SKM-1 treated with dmso at 0.1 percent for 144 hours (cell line): ENCODE data around the gene ADAM15.

Source experiments
- DNase-seq: peaks from one replicate; lab custom pipeline; 2025; ENCODE audit not compliant: unreplicated experiment; lab: John Stamatoyannopoulos, UW

ADAM15 gene

DNA sequence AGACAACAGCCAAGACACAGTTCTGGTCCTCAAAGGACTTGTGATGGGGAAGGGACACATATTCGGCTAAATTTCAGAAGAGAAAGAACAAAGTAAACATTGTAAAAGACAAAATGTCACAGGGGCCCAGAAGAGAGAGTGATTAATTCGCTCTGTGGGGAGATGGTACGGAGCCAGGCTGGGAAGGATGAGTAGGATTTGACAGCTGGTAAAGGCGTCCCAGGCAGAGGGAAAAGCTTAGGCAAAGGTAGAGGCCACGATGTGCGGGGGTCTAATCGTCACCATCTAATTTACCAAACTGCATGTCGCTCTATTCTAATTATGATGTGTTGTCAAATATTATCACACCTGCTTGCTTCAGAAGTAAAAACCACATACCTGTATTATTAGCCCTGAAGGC, 59.3 kb downstream of the ADAM15 start:
- DNase-seq = no peak

DNA sequence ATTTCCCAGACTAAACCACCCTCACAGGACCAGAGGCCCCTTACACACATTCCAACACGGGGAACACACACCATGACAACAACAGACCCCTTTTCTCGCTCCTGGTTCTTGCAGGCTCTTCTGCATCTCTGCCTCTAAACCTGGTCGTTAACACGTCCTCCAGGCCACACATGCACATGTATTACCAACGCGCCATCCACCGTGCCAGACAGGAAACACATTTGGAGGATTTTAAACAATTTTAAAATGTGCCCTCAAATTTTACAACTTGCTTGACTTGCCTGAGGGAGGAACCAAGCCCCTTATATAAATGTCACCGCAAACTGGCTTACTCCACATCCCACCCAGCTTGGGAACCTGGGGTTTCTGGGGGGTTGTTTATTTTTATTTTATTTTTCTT, 59.7 kb downstream of the ADAM15 start:
- no peak for DNase-seq
